ENCODE results near the gene SLC8A3. TPM values are rescaled to one million over a fixed set of nuclear protein-coding genes. Genes with fewer than 3 reads are reported as not detected.

Gene SLC8A3
- total and polyA plus RNA-seq, 3 donors from 2014 or later = 0.39 to 0.61 (median 0.43) TPM

- no peaks in the 10 kb centered on the region for H3K36me3 ChIP-seq (ENCODE audit: low read depth, missing control alignments)
- 76 to 96% methylated on average over 7 of the region's 7 CpGs for WGBS, 2 donors
- TF ChIP-seq CTCF (IDR thresholded peaks at IDR 0.05) = no peak
- no peak for TF ChIP-seq POLR2A (IDR thresholded peaks at IDR 0.05)
Measured at GRCh38 chr14:70011708-70012107, 177.0 kb downstream of the SLC8A3 start.

GRCh38 chr14:70011098-70011497, 177.7 kb downstream of the SLC8A3 start:
- Histone ChIP-seq H3K9me3 (no peaks in the 10 kb centered on the region), H3K27me3 (no peaks in the 10 kb centered on the region), H3K4me3 (no peak overlapping the region), H3K4me1 (peaks cover 16% of the 10 kb centered on the region), H3K36me3 (ENCODE audit: low read depth, missing control alignments) (no peaks in the 10 kb centered on the region), H3K27ac (no peak overlapping the region)
- WGBS, 2 donors = 87 to 90% methylated on average over 6 of the region's 6 CpGs
- TF ChIP-seq POLR2A (IDR thresholded peaks at IDR 0.05) = no peak
- no peak for TF ChIP-seq CTCF (IDR thresholded peaks at IDR 0.05)
- no peak for DNase-seq
- intact Hi-C loops (cut with DNase I; ENCODE audit: low total_unique reads) = no loop called here

More at GRCh38 chr14:70011708-70012107, 177.0 kb downstream of the SLC8A3 start:
- Histone ChIP-seq H3K27me3 (no peaks in the 10 kb centered on the region), H3K4me3 (no peak overlapping the region), H3K27ac (no peak overlapping the region), H3K9me3 (no peaks in the 10 kb centered on the region), H3K4me1 (peaks cover 22% of the 10 kb centered on the region)
- no peak for DNase-seq
- intact Hi-C loops (cut with DNase I; ENCODE audit: low total_unique reads) = no loop called here

- Histone ChIP-seq H3K27ac (no peak overlapping the region), H3K4me1 (peaks cover 11% of the 10 kb centered on the region), H3K9me3 (no peaks in the 10 kb centered on the region), H3K27me3 (no peaks in the 10 kb centered on the region), H3K4me3 (no peak overlapping the region), H3K36me3 (ENCODE audit: low read depth, missing control alignments) (no peaks in the 10 kb centered on the region)
- intact Hi-C loops (cut with DNase I; ENCODE audit: low total_unique reads) = no loop called here
- WGBS, 2 donors = 72 to 78% methylated on average over 5 to 8 of the region's 8 CpGs
- TF ChIP-seq POLR2A (IDR thresholded peaks at IDR 0.05) (no peak), CTCF (IDR thresholded peaks at IDR 0.05) (no peak)
- no peak for DNase-seq
Measured at GRCh38 chr14:70009961-70010360, 178.8 kb downstream of the SLC8A3 start.

GRCh38 chr14:70008284-70009262, 180.2 kb downstream of the SLC8A3 start:
- no peaks in the 10 kb centered on the region for H3K9me3 ChIP-seq
- H3K4me1 ChIP-seq = peaks cover 11% of the 10 kb centered on the region
- no peak for DNase-seq
- no peak overlapping the region for H3K4me3 ChIP-seq
- no peak overlapping the region for H3K27ac ChIP-seq
- 63 to 64% methylated on average over 6 of the region's 6 CpGs for WGBS, 2 donors
- intact Hi-C loops (cut with DNase I; ENCODE audit: low total_unique reads) = no loop called here
- TF ChIP-seq POLR2A (IDR thresholded peaks at IDR 0.05) (no peak), CTCF (IDR thresholded peaks at IDR 0.05) (no peak)
- H3K27me3 ChIP-seq = no peaks in the 10 kb centered on the region
- H3K36me3 ChIP-seq (ENCODE audit: low read depth, missing control alignments) = no peaks in the 10 kb centered on the region
